DMS79 treated with DMSO at 0.1 percent for 48 hours (cell line): ENCODE results near the gene RPUSD2.

Source experiments
- DNase-seq: peaks from one replicate; lab custom pipeline; 2025; lab: John Stamatoyannopoulos, UW

The RPUSD2 gene, protein sequence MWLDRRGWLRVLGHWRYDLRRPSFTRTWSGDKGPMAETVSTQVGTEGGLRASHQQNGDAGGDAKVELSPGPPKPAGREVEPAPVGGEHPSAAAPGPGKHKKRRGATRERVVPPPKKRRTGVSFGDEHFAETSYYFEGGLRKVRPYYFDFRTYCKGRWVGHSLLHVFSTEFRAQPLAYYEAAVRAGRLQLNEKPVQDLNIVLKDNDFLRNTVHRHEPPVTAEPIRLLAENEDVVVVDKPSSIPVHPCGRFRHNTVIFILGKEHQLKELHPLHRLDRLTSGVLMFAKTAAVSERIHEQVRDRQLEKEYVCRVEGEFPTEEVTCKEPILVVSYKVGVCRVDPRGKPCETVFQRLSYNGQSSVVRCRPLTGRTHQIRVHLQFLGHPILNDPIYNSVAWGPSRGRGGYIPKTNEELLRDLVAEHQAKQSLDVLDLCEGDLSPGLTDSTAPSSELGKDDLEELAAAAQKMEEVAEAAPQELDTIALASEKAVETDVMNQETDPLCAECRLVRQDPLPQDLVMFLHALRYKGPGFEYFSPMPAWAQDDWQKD

DNA sequence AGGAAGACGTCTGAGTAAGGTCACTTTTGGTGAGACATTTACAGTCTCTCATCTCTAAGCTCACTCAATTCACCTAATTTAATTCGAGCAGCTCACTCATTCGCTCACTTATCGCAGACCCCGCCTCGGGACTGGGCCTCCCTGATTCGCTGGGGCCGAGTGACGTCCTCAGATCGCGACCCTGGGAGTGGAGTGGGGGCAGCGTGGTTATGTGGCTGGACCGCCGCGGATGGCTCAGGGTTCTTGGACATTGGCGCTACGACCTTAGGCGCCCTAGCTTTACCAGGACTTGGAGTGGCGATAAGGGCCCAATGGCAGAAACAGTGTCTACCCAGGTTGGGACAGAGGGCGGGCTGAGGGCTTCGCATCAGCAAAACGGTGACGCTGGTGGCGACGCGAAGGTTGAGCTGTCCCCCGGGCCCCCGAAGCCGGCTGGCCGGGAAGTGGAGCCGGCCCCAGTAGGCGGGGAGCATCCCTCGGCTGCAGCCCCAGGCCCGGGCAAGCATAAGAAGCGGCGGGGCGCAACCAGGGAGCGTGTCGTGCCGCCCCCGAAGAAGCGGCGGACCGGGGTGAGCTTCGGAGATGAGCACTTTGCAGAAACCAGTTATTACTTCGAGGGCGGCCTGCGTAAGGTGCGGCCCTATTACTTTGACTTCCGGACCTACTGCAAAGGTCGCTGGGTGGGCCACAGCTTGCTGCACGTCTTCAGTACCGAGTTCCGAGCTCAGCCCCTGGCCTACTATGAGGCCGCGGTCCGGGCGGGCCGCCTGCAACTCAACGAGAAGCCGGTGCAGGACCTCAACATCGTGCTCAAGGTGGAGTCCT lies at the start of gene RPUSD2:
Gene RPUSD2 (plus strand): TSS at position 171 of the 825 bp plus-strand sequence. CDS start 39 bp downstream, at position 210.
- peak; percentile 63 for DNase-seq

DNA sequence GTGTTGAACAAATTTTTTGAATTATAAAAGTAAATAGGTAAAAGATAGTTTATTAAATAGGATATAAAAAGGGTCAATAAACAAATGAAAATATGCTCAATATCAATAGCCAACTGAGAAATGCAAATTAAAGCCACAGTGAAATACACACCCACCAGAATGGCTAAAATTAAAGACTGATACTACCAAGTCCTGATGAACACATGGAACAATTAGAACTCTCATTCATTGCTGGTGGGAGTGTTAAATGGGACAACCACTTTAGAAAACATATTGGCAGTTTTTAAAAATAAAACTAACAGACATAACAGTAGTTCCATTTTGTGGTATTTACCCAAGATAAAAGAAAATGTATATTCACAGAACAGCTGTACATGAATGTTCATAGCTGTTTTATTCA lies 45.5 kb upstream of the RPUSD2 start:
- DNase-seq: no peak

DNA sequence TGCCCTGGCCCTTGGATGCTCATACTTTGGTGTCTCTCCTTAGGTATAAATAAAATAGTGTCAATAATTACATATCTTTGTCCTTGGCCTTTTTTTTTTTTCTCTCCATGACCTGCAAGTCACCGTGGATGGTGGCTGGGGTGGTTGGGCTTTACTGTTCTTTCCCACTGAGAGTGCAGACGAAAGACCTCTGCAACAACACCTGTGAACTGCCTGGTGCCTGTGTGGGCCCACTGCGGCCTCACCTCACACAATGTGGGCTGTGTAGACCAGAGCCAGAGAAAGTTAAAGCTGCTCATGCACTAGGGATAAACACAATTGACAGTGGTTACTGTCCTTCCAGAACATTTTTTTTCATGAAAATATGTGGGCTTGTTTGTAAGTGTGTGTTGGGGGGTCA lies 43.2 kb upstream of the RPUSD2 start:
- no peak for DNase-seq

DNA sequence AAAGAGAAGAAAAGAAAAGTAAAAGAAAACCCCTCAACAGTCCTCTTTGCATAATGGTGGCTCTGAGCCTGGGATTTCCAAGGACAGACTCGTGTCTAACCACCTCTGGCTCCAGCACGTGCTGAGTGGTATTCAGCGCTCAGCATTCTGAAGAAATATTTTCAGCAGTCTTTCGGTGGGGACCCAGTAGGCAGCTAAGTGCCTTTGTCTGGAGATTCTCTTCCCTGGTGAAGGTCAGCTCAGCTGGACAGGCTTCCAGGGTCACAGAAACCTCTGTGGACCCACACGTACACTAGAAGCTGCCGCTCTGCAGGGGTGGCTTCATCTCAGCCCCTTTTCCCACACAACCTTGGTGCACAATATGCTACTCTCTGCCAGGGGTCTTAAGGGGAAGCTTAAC lies 40.3 kb upstream of the RPUSD2 start:
- no peak for DNase-seq

DNA sequence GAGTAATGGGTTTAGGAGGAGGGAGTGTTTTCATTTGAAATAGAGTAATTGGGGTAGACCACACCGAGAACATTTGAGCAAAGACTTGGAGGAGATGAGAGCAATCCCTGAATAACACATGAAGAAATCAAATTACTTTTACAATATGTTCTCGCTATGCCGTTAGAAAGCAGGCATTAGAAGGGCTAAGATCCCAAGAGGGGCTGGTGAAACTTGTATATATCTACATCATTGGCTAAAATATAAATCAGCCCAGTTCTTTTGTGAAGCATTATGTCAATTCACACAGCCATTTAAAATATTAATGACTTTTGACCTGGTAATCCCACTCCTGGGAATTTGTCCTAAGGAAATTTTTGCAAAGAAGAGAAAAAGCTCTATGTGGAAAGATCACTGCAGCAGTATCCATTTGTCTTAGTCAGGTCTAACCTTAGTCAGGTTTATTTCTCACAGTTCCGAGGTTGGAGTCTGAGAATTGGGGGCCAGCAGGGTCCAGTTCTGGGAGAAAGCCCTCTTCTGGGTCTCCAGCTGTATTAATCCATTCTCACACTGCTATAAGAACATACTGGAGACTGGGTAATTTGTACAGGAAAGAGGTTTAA lies 35.2 kb upstream of the RPUSD2 start:
- DNase-seq: no peak

DNA sequence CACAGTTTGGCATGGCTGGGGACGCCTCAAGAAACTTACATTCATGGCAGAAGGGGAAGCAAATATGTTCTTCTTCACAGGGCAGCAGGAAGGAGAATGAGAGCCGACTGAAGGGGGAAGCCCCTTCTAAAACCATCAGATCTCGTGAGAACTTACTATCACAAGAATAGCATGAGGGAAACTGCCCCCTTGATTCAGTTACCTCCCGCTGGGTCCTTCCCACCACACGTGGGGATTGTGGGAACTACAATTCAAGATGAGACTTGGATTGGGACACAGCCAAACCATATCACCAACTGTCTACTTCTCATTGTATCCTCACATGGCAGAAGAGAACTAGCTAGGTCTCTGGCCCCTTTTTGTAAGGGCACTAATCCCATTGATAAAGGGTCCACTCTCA lies 34.7 kb upstream of the RPUSD2 start:
- no peak for DNase-seq

DNA sequence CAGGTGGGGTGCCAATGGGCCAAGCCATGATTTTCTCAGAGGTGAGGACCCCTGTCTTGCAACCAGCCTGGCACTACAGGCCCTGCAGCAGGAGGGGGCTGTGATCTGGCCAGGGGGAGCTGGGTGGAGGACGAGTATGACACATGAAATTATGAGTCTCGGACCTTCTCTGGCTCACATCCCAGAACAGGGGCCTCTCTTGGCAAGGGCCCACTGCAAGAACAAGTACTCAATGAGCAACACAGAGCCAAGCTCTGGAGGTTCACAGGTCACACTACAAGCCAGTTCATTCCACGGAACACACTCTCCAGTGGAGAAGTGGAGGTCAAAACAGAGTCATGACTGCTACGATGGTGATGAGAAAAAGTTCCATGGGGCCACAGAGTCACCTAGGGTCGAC lies 32.6 kb upstream of the RPUSD2 start:
- no peak for DNase-seq

DNA sequence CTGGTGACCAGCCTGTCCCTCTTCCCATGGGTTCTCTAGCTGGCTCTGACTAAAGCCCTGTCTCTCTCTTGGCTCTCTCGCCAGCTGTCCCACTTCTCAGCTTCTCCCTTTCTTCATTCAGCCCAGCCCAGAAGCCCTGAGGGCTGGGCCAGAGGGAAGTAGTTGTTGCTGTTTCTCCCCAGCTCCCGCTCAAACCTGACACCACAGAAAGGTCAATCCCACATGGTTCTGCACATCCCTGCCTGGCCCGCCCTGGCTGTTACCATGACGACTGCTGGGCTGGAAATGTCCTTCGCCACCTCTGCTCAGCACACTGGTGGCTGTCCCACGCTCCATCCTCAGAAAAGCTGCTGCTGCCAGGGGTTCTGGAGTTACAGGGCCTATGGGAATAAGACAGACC lies 30.1 kb upstream of the RPUSD2 start:
- DNase-seq: no peak

DNA sequence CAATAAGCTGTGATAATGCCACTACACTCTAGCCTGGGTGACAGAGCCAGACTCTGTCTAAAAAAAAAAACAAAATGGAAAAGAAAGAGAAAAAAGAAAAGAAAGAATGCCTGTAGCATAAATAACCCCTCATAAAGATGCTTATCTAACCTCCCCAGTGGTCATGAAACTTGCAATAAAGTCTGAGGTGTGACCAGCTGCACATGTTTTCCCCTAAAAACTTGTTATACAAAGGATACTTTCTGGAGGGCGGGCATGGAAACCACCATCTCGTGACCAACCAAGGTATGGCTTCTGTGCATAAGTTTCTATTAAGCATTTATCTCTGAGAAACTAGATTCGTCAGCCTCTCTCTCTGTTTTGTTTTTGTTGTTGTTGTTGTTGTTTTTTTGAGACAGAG lies 26.0 kb upstream of the RPUSD2 start:
- no peak for DNase-seq

DNA sequence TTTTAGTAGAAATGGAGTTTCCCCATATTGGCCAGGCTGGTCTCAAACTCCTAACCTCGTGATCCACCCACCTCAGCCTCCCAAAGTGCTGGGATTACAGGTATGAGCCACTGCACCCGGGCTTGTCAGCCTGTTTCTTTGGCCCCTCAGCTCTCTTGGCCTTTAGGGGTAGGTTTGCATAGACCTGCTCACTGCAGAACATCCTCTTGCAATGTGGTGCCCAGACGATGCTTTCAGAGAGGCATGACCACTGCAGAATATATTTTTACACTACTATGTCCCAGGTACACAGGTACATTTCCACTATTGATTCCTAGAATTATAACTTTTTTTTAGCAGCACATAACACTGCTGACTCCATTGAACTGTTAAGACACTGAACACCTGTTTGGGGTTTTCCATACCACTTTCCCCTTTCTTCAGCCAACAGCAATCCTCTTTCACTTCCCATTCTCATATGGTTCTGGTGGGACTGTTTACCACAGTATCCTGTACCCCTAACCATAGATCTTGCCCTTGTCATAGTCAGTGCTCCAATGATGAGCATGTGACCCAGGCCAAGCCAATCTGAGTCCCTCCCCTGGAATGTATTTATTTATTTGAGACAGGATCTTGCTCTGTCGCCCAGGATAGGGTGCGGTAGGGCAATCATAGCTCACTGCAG lies 25.3 kb upstream of the RPUSD2 start:
- DNase-seq: no peak

DNA sequence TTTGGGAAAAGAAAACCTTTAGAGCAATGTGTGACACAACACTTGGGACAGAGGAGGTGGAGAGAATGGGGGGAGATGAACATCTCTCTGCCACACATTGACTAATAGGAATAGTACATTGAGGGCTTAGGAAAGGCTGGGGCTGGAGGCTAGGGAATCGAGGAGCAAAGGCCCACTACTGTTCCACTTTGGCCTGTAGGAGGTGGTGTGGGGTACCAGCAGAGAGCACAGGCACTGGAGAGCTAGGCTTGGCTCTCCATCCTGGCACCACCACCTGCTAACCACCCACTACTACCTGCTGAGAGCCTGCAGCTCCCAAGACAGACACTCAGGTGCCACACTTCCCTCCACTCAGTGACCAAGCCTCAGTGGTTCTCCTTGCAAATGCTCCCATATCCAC lies 23.6 kb upstream of the RPUSD2 start:
- no peak for DNase-seq

DNA sequence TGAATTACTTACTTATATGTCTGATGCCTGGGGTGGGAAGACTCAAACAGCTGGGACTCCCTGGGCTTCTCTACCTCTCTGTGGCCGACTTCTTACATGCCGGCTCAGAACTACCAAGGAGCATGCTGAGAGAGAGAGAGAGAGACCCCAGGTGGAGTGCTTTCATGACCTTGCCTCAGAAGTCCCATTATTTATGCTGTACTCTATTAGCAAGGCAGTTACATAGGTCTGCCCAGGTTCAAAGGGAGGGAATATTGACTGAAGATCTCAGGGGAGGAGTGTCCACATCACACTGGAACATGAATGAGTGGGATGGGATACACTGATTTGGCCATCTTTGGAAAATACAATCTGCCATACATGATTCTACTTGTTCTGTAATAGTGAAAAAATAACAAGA lies 20.5 kb upstream of the RPUSD2 start:
- no peak for DNase-seq

DNA sequence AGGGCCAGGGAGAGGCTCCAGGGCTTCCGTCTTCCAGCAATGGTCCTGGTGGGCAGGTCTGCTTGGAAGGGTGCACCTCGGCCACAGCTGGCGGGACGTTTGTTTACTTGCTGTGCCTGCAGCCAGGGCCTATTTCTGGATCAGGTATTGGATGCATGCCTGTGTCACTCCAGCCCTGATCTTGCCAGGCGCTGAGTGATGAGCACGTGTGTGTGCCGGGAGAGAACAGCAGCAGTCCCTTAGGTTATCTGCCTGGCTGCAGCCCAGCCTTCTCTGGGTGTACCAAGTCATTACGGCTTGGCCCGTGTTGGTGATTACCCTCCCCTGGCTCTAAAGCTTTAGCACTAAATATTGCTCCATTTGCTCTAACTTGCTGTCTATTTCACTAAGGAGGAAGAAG lies 19.2 kb upstream of the RPUSD2 start:
- DNase-seq: no peak

DNA sequence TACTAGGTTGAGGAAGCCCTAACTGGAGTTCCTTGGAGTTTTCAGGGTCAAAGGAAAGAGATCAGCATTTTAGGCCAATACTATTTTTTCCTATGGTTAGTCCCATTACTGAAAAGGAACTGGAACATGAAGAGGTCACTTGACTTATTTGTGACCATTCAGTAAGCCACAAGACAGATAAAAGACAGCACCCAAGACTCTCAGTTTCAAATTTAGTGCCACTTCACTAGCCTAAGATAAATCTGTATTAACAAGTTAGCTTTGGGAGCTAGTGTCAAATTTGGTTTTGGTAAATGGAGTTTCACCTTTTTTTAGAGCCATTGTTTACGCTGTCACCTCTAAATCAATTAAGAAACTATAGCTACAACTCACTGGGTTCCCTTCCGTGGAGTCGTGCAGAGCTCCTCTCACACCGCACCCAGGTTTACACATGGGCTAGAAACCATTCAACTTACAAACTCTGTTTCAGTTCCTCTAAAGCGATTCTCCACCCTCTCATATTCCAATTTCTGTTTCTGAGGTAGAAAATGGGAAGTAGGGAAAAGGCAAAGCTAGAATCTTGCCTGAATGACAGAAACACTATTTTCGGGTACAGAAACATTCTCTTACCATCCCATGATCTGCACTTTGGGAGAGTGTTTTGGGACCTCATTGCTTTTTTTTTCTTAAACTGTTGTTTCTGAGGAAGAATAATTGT lies 18.6 kb upstream of the RPUSD2 start:
- DNase-seq: no peak

DNA sequence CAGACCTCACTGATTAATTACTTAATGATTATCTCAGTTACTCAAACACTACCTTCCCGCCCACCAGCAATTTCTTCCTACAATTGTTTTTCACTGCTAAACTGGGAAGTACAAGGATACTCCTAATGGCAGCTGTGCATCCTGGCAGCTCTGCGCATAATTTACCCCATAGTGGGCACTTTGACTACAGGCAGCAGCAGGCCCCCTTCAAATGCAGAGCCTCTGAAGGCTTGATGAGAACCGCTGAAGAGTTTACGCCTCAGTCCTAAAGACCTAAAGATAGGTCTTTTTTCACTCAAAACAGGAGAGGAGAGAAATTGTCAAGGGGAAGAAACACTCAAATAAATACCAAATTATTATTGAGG lies 15.0 kb upstream of the RPUSD2 start:
- peak; percentile 2 for DNase-seq

DNA sequence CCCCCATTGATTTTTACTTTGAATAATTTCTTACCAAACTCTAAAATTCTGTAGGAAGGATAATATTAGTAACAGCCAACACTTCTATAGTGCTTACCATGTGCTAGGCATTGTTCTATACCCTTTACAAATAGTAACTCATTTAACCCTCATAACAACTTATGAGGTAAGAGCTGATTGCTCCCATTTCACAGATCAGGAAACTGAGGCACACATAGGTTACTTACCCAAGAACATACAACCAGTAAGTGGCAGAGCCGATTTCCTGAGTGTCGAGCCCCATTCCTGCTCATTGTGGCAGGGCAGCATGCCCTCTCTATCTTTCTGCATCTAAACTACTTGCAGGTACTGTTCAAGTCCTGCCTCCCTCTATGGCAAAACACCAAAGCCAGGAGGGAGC lies 13.2 kb upstream of the RPUSD2 start:
- DNase-seq: no peak

DNA sequence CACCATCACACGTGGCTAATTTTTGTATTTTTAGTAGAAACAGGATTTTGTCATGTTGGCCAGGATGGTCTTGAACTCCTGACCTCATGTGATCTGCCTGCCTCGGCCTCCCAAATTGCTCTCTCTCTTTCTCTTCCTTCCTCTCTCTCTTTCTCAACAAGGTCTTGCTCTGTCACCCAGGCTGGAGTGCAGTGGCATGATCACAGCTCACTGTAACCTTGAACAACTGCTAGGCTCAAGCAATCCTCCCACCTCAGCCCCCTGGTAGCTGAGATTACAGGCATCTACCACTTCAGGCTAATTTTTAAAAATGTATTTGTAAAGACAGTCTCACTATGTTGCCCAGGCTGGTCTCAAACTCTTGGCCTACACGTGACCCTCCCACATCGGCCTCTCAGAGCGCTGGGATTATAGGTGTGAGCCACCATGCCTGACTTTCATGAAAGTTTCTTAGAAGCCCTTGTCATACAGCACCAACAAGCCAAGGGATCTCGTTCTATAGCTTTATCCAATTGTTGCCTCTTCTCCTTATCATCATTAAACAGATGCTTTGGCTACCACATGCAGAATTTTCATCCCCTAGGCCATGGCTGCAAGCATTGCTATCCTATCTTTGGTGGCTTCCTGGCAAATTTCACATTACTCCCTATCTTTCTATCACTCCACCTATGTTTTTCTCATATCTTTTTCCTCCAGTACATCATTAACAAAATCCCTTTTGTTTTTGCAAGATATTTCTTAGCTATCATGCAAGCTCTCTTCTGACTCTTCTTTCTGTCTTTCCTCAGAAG lies 10.0 kb upstream of the RPUSD2 start:
- no peak for DNase-seq

DNA sequence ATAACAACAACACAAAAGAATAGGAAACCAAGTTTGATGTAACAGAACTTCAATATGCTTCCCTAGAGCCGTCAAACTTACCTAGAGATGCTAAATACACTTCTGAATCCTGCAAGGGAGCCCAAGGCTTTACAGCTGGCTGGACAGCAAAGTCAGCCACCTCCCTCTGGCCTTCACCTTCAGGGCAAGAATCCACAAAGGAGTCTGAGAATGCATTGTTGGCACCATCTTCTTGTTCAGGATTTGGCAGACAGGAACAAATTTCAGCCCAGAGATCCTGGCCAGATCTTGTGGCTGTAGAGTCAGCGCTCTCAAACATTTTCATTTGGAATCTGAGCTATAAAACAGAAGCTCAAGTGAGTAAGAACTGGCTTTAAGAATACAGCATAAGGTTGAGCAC lies 6.4 kb upstream of the RPUSD2 start:
- DNase-seq: no peak

DNA sequence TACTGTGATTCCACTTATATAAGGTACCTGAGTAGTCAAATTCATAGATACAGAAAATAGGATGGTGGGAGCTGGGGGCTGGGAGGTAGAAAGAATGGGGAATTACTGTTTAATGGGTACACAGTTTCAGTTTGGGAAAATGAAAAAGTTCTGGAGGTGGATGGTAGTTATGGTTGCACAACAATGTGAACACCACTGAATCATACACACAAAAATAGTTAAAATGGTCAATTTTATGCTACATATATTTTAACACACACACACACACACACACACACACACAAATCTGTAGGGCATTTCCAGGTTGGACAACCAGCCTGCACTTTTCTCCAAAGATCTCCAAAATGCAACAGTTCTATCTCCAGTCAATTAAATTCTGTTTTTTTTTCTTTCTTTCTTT lies 5.7 kb upstream of the RPUSD2 start:
- DNase-seq: no peak

DNA sequence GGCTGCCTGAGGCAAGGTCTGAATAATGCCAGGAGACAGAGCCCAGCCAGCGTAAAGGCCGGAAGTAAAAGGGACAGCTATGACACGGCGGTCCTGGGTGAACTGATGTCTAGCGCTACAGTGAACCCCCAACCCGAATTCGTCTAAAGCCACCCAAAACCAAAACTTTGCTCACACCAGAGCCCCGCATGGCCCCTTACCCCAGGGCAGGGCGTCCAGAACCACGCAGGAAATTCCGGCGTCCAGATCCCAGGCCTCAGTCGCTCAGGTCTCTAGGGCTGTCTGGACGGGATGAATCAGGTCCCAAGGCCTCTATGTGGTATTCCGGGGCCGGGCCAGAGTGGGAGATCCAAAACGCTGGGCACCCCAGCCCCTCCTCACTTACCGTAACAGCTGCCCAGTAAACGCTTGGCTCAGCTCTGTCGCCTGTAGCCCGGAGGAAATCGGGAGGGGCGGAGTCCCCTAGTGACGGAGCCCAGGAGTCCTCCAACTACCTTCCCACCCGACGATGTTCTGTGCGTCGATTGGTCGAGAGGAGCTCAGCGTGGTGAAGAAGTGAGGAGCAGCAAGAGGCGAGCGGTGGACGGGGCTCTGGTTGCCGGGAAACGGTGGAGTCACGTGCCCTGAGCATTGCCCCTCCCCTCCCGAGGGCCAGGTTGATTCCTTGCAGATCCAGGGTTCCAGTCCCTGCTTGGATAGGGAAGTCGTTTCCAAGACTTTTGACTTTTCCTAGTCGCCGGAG lies 4.3 kb upstream of the RPUSD2 start, which contains the start of gene CCDC32:
Gene CCDC32 (minus strand): TSS at position 452 of the 742 bp plus-strand sequence. CDS start 2,027 bp downstream, outside the sequence.
- peak; percentile 88 for DNase-seq
